Fibroblast of gingiva (primary cell): Measurements from ENCODE around the gene OSBPL5.
"Not testable (repeated sequence)": the region's sequence is repeated elsewhere in the genome, so short reads cannot be mapped to it uniquely, and the experiment has no call there.

Source experiments
- DNase-seq: peaks from one replicate; pipeline ENCODE4 v3.0.0-alpha.2; 2011; ENCODE audit warnings: low read depth

Gene OSBPL5

DNA sequence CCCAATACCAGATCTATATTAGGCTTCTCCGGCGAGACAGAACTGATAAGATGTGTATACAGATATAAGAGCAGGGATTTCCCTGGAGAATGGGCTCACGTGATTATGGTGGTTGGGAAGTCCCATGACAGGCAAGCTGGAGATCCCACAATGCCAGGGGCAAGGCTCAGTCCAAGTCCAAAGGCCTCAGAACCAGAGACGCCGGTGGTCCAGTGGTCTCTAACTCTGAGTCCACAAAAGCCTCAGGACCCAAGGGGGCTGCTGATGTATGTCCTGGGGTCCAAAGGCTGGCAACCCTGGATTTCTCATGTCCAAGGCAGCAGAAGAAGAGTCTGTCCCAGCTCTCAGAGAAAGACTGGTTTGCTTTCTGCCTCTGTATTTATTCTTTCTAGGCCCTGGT lies 15.8 kb upstream of the OSBPL5 start:
- DNase-seq: no peak

DNA sequence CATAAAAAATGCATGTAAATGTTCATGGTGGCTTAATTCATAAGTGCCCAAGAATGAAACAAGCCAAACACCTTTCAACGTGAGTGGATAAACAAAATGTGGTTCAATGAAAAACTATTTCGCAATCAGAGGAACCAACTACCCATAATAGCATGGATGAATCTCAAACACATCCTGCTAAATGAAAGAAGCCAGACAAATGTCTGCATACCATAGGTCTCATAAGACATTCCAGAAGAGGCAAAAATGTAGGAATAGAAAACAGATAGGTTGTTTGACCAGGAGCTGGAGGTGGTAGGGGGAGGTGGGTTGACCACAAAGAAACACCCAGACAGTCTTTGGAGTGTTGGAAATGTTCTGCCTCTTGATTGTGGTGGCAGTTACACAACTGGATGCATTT lies 13.2 kb upstream of the OSBPL5 start:
- no peak for DNase-seq

DNA sequence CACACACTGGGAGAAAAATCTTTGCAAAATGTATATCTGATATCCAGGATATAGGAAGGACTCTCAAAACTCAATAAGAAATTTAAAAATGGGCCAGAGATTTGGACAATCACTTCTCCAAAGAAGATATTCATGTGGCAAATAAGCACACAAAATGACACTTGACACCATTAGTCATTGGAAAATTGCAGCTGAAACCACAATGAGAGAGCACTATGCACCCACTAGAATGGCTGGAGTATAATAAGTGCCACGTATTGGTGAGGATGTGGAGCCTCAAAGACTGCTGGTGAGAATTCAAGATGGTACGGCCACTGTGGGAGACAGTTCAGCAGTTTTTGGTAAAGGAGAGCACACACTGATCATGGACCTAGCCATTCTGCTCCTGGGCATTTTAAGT lies 12.8 kb upstream of the OSBPL5 start:
- DNase-seq: peak; percentile 27

DNA sequence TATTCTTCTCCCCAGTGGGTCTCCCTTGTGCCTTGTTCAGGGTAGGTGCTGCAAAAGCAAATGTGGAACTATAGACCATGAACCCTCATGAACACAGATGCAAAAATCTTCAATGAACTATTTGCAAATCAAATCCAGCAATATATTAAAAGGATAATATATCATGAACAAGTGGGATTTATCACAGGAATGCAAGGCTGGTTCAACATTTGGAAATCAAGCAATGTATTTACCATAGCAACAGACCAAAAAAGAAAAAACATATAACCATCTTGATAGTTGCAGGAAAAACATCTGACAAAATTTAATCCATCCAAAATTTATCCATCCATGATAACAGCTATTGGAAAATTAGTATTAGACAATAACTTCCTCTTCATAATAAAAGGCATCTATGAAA lies 11.4 kb upstream of the OSBPL5 start:
- DNase-seq: no peak

DNA sequence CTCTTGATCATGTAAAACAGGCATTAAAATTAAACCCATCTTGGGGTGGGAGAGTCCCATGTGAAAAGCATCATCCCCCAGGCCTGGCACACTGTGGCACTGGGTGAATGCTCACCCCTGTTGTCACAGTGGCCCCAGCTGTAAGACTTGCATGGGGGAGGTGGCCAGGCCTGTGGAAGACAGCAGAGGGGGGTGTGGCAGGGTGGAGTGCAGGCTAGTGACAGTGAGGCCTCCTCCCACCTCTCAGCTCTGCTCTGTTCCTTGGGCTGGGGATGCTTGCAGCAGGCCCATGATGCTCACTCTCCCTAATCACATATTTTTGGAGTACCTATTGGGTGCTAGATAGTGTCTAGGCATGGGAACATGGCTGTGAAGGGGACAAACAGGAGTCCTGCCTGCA lies 10.1 kb upstream of the OSBPL5 start:
- DNase-seq: no peak

DNA sequence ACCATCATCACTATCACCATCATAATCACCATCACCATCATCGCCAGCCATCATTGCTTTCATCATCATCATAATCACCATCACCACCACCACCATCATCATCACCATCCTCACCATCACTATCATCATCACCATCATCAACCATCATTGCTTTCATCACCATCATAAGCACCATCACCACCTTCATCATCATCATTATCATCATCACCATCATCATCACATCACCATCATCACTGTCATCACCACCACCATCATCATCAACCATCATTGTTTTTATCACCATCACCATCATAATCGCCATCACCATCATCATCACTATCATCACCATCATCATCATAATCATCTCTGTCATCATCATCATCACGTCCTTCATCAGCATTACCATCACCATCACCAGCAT lies 9.3 kb upstream of the OSBPL5 start:
- DNase-seq: no peak

GRCh38 chr11:3173795-3174194 lies 8.7 kb upstream of the OSBPL5 start:
- DNase-seq: no peak

GRCh38 chr11:3171931-3172560 lies 6.9 kb upstream of the OSBPL5 start:
- no peak for DNase-seq

DNA sequence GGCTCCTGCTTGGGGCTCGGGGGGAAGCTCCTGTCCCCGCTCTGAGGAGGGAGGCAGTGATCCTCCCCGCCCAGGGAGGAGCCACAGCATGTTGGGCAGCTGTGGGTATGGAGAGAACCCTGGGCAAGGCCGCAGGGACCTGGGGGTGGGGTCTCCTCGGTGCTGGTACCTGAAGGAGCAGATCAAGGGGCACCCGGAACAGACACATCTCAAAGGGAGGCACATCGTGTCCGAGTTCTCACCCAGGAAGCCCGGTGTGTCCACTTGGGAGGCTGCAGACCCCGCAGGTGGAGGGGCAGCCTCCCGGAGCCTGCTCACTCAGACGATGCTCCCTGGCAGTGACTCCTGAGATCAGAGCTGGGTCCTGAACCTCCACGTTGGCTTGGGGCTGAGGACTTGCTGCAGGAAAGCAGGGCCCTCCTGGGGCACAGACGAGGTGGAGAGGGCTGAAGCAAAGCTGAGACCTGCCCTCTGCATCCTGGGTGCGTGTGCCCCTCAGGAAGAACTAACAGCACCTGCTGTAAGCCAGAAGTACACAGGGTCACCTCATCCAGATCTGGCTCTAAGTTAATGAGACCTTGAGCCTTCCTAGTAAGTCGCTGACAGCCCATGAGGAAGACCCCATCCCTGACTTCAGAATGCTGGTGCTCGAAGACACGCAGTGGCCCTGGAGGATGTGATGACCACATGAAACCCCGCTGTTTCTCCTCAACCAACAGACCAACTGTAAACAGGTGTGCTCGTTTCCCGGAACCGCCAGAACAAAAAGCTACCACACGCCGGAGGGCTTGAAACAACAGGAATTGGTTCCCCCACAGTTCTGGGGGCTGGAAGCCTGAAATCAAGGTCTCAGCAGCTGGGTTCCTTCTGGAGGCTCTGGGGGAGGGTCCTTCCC lies 5.9 kb upstream of the OSBPL5 start:
- no peak for DNase-seq

GRCh38 chr11:3170044-3170755 lies 5.1 kb upstream of the OSBPL5 start:
- no peak for DNase-seq

DNA sequence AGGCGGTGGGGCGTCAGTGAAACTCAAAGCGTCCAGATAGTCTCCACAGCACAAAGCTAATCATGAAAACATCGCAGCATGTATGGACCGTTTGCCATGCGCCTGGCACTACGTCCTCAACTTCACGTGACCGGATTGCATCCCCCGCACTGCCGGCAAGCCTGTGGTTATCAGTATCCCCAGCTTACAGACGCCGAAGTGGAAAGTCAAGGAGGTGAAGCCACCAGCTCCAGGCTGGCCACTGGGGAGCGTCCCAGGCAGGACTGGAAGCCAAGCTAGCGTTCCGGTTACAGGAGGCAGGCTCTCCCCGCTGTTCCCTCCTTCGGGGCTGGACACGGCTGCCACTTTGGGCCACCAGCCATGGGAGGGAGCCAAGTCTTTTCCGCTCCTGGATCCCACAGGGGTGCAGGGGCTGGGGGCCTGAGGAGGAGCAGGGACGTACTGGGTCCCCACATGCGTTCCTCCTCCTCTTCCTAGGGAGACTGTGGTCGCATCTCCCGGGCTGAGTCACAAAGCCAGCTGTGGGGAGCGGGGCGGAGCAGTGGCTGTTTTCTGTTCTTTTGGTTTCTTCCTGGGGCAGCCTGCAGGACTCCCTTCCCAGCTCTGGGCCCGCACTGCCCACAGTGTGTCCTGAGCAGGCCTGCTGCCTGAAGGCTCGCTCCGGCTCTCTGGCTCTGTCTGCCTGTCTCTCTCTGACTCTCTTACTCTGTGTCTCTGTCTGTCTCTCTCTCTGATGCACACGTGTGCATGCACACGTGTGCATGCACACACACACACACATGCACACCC lies 4.3 kb upstream of the OSBPL5 start:
- DNase-seq: peak; percentile 63

DNA sequence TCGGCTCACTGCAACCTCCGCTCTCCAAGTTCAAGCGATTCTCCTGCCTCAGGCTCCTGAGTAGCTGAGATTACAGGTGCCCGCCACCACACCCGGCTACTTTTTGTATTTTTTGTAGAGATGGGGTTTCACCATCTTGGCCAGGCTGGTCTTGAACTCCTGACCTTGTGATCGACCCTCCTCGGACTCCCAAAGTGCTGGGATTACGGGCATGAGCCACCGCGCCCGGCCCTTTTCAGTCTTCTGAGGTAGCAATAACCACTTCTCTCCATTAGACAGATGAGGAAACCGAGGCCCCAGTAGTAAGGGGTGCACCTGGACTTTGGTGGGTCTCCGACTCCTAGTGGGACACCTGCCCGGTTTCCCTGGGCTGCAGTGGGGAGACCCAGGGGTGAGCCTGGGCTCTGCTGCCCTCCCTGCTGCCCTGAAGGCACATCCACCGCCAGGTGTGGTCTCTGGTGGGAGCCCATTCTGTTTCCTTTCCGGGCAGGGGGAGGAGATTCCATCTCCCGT lies 3.7 kb upstream of the OSBPL5 start:
- DNase-seq: not testable (repeated sequence)

- no peak for DNase-seq
Observed at GRCh38 chr11:3167143-3168119, 2.3 kb upstream of the OSBPL5 start.

GRCh38 chr11:3166268-3167142 lies 1.4 kb upstream of the OSBPL5 start:
- DNase-seq: no peak

DNA sequence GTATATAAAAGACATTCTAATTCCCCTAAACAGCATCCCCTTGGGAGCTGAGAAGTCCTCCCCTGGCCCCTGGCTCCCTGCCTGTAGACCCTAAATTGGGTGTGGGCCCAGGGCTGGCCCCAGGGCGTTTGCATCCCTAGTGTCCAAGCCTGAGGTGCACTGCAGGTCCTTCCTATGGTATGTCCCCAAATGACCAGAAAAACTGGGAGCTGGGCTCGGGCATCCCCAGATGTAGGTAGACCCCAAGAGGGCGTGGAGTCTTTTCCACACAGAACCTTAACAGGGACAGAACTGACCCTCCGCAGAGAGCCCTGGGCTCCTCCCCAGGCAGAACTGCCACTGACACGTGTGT lies 782 bp upstream of the OSBPL5 start:
- no peak for DNase-seq

- DNase-seq: no peak
Observed at GRCh38 chr11:3164552-3165151, 458 bp downstream of the OSBPL5 start.

DNA sequence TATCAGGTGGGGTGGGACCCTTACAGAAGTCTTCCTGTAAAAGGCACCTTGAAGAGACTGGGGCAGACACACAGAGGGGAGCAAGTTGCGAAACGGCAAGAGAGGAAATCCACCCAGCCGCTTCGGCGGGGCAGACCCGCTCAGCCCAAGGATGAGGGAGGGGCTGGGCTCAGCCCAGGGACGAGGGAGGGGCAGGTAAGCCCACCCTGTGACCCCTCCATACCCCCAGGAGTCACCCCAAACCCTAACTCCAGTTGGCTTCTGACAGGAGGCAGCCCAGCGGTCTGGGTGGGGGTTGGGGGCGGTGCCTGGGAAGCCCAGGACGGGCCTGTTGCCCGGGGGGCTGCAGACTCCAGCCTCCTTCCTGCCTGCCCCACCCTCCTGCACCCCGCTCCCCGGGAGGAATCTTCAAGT lies 965 bp downstream of the OSBPL5 start:
- no peak for DNase-seq

- no peak for DNase-seq
Observed at GRCh38 chr11:3163241-3163981, 1.7 kb downstream of the OSBPL5 start.
